NCI-H82 treated with DMSO at 0.1 percent for 48 hours (cell line): Measurements from ENCODE around the gene HRK.

ENCODE experiments used
- DNase-seq: peaks from one replicate; lab custom pipeline; 2025; ENCODE audit not compliant: unreplicated experiment; lab: John Stamatoyannopoulos, UW

Gene HRK

GRCh38 chr12:116870306-116870705 is 10.9 kb downstream of the HRK start:
- DNase-seq = no peak

- no peak for DNase-seq
These were observed 13.7 kb downstream of the HRK start for GRCh38 chr12:116867523-116867922.

GRCh38 chr12:116864371-116865160 is 16.7 kb downstream of the HRK start:
- no peak for DNase-seq

- no peak for DNase-seq
These were observed 17.9 kb downstream of the HRK start for GRCh38 chr12:116863275-116863767.

- DNase-seq = no peak
These were observed 19.1 kb downstream of the HRK start for GRCh38 chr12:116862167-116862566.

- no peak for DNase-seq
These were observed 19.9 kb downstream of the HRK start for GRCh38 chr12:116861320-116861719.

- no peak for DNase-seq
These were observed 21.0 kb downstream of the HRK start for GRCh38 chr12:116860263-116860662.

- DNase-seq = no peak
These were observed 22.2 kb downstream of the HRK start for GRCh38 chr12:116859079-116859478.

GRCh38 chr12:116856729-116857128 is 24.5 kb downstream of the HRK start:
- DNase-seq = no peak

GRCh38 chr12:116855744-116856470 is 25.3 kb downstream of the HRK start:
- DNase-seq = no peak

- DNase-seq = no peak
These were observed 27.7 kb downstream of the HRK start for GRCh38 chr12:116853507-116853906.

GRCh38 chr12:116852303-116852702 is 28.9 kb downstream of the HRK start:
- no peak for DNase-seq

GRCh38 chr12:116849216-116849615 is 32.0 kb downstream of the HRK start:
- DNase-seq = no peak

GRCh38 chr12:116843085-116843484 is 38.2 kb downstream of the HRK start:
- no peak for DNase-seq

GRCh38 chr12:116839287-116839830 is 41.9 kb downstream of the HRK start:
- no peak for DNase-seq

GRCh38 chr12:116838365-116838764 is 42.9 kb downstream of the HRK start:
- DNase-seq = no peak

- no peak for DNase-seq
These were observed 44.1 kb downstream of the HRK start for GRCh38 chr12:116837097-116837496.

- no peak for DNase-seq
These were observed 45.8 kb downstream of the HRK start for GRCh38 chr12:116835484-116835883.

- no peak for DNase-seq
These were observed 47.8 kb downstream of the HRK start for GRCh38 chr12:116833474-116833873.

- no peak for DNase-seq
These were observed 48.9 kb downstream of the HRK start for GRCh38 chr12:116832353-116832752.

- DNase-seq = no peak
These were observed 53.8 kb downstream of the HRK start for GRCh38 chr12:116827432-116827831.

GRCh38 chr12:116821291-116821690 is 60.0 kb downstream of the HRK start:
- no peak for DNase-seq
